Daoy (cell line): ENCODE results near the gene TMA7. TPM values are rescaled to one million over a fixed set of nuclear protein-coding genes. Genes with fewer than 3 reads are reported as not detected.

Experiments
- total RNA-seq: library from RNA; depleted of rRNA; stranded (reverse); fragments of >200 nt; shearing (Covaris generic); gene quantifications from 2 replicates; pipeline ENCODE4 v1.2.3, GENCODE V29; 2014; rRNA removed

TMA7 gene
- total RNA-seq, 1 experiment from 2014 or later, result 464 TPM

Other genes with a start within 250 kb of the TMA7 start
- gene CAMP, start 216.8 kb upstream of the TMA7 start, total RNA-seq, result not detected in 2 replicates
- 4.5 and 5.1 TPM in 2 replicates for gene ZNF589, start 199.2 kb upstream of the TMA7 start, total RNA-seq
- 17.7 and 22.3 TPM in 2 replicates for gene NME6, start 138.9 kb upstream of the TMA7 start, total RNA-seq
- gene SPINK8, start 106.6 kb upstream of the TMA7 start, total RNA-seq, result not detected in 2 replicates
- gene FBXW12, start 68.0 kb upstream of the TMA7 start, total RNA-seq, result not detected in 2 replicates
- gene PLXNB1, start 10.2 kb upstream of the TMA7 start, total RNA-seq, result 11.3 and 11.5 TPM in 2 replicates
- gene CCDC51, start 138 bp upstream of the TMA7 start, total RNA-seq, result 29.9 and 32.8 TPM in 2 replicates
- gene ATRIP, start 6.5 kb downstream of the TMA7 start, total RNA-seq, result 6.4 and 7.6 TPM in 2 replicates
- 55.2 and 59.1 TPM in 2 replicates for gene SHISA5, start 63.9 kb downstream of the TMA7 start, total RNA-seq
- 4.1 and 6.9 TPM in 2 replicates for gene PFKFB4, start 116.5 kb downstream of the TMA7 start, total RNA-seq
- 3.0 and 6.2 TPM in 2 replicates for gene UCN2, start 123.5 kb downstream of the TMA7 start, total RNA-seq
- gene COL7A1, start 155.1 kb downstream of the TMA7 start, total RNA-seq, result 107 and 154 TPM in 2 replicates
- 291 and 336 TPM in 2 replicates for gene UQCRC1, start 169.4 kb downstream of the TMA7 start, total RNA-seq
- gene TMEM89, start 181.5 kb downstream of the TMA7 start, total RNA-seq, result not detected in 2 replicates
- 5.5 and 11.3 TPM in 2 replicates for gene SLC26A6, start 195.2 kb downstream of the TMA7 start, total RNA-seq
- gene CELSR3, start 222.6 kb downstream of the TMA7 start, total RNA-seq, result 1.9 and 2.4 TPM in 2 replicates
- 9.5 and 11.2 TPM in 2 replicates for gene NCKIPSD, start 245.7 kb downstream of the TMA7 start, total RNA-seq